ENCODE measurements around the gene NADSYN1. TPM values are rescaled to one million over a fixed set of nuclear protein-coding genes. Genes with fewer than 3 reads are reported as not detected.

NADSYN1 gene
- total RNA-seq, 1 donor from 2014 or later, result 91.3 TPM

DNA sequence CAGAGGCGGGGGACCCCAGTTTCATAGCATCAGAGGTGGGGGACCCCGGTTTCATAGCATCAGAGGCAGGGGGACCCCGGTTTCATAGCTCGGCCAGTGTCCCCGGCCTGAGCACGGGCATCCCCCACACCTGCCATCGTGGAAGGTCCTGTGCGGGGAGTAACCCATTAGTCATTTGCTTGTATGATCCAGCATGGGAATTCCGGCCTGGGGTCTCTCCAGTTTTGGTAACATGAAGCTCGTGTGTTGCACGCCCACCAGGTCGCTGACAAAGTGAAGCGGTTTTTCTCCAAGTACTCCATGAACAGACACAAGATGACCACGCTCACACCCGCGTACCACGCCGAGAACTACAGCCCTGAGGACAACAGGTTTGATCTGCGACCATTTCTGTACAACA, 45.1 kb downstream of the NADSYN1 start:
- H3K4me3 ChIP-seq, result no peak overlapping the region
- ATAC-seq (no peak), DNase-seq (no peak)
- H3K9me3 ChIP-seq, result no peaks in the 10 kb centered on the region
- no peaks in the 10 kb centered on the region for H3K27me3 ChIP-seq
- TF ChIP-seq, protein P1, sequence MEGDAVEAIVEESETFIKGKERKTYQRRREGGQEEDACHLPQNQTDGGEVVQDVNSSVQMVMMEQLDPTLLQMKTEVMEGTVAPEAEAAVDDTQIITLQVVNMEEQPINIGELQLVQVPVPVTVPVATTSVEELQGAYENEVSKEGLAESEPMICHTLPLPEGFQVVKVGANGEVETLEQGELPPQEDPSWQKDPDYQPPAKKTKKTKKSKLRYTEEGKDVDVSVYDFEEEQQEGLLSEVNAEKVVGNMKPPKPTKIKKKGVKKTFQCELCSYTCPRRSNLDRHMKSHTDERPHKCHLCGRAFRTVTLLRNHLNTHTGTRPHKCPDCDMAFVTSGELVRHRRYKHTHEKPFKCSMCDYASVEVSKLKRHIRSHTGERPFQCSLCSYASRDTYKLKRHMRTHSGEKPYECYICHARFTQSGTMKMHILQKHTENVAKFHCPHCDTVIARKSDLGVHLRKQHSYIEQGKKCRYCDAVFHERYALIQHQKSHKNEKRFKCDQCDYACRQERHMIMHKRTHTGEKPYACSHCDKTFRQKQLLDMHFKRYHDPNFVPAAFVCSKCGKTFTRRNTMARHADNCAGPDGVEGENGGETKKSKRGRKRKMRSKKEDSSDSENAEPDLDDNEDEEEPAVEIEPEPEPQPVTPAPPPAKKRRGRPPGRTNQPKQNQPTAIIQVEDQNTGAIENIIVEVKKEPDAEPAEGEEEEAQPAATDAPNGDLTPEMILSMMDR (IDR thresholded peaks at IDR 0.05), result no peak
- H3K4me1 ChIP-seq, result no peaks in the 10 kb centered on the region
- H3K27ac ChIP-seq, result no peak overlapping the region
- peaks cover 80% of the 10 kb centered on the region for H3K36me3 ChIP-seq
- intact Hi-C loops (cut with DNase I), result no loop called here

DNA sequence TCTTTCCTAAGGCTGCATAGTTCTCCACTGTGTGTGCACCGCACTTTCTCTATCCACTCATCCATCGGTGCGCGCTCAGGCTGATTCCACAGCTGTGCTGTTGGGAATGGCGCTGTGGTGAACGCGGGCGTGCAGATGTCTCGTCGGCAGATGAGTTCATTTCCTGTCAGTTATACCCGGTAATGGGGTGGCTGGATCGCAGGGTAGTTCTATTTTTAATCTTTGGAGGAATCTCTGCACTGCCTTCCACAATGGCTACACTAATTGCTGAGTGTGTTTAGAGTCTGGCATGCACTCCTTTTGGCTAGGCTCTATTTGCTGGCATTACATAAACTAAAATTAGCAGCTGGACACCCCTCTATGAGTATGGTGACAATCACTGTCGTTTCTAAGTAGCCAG, 46.1 kb downstream of the NADSYN1 start:
- ATAC-seq (no peak), DNase-seq (no peak)
- Histone ChIP-seq H3K36me3 (peaks cover 72% of the 10 kb centered on the region), H3K27ac (no peak overlapping the region), H3K27me3 (no peaks in the 10 kb centered on the region), H3K4me3 (no peak overlapping the region), H3K4me1 (no peaks in the 10 kb centered on the region), H3K9me3 (no peaks in the 10 kb centered on the region)
- TF ChIP-seq, protein P1 (IDR thresholded peaks at IDR 0.05), result no peak
- intact Hi-C loops (cut with DNase I), result no loop called here

DNA sequence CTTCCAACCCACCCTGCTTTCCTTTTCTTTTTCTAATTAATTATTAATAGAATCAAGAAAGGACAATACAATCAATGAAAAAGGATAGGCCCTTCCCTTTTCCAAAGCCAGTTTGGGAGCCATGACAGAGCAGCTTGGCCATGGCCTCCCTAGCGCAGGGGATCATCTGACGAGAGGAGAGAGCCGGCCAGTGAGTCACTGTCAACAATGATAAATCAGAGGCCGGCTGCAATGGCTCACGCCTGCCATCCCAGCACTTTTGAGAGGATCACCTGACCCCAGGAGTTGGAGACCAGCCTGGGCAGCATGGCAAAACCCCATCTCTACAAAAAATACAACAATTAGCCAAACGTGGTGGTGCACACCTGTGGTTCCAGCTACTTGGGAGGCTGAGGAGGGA, 46.5 kb downstream of the NADSYN1 start:
- TF ChIP-seq, protein P1 (IDR thresholded peaks at IDR 0.05), result no peak
- H3K27ac ChIP-seq, result no peak overlapping the region
- DNase-seq (no peak), ATAC-seq (no peak)
- H3K9me3 ChIP-seq, result no peaks in the 10 kb centered on the region
- no peaks in the 10 kb centered on the region for H3K4me1 ChIP-seq
- no peaks in the 10 kb centered on the region for H3K27me3 ChIP-seq
- H3K36me3 ChIP-seq, result peaks cover 69% of the 10 kb centered on the region
- intact Hi-C loops (cut with DNase I), result no loop called here
- H3K4me3 ChIP-seq, result no peak overlapping the region

DNA sequence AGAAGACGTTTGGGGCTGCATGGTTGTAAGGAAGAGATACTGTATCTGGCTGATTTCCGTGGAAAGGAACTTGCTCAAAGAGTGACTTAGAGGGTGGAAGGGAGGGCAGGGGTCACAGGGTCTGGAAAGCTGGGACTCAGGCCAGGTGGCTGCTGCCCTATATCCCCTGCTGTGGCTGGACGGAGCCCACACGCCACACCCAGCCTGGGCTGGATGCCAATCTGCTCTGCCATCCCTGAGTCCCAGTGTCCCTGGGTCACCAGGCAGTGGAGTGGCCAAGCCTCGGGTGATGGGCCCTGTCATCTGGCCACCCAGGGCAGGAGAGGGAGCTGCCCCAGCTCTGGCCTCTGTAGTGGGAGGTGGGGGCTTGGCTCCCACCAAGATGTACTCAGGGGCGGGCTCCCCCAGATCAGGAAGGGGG, 47.6 kb downstream of the NADSYN1 start:
- peaks cover 58% of the 10 kb centered on the region for H3K36me3 ChIP-seq
- peak; percentile 19 for ATAC-seq

DNA sequence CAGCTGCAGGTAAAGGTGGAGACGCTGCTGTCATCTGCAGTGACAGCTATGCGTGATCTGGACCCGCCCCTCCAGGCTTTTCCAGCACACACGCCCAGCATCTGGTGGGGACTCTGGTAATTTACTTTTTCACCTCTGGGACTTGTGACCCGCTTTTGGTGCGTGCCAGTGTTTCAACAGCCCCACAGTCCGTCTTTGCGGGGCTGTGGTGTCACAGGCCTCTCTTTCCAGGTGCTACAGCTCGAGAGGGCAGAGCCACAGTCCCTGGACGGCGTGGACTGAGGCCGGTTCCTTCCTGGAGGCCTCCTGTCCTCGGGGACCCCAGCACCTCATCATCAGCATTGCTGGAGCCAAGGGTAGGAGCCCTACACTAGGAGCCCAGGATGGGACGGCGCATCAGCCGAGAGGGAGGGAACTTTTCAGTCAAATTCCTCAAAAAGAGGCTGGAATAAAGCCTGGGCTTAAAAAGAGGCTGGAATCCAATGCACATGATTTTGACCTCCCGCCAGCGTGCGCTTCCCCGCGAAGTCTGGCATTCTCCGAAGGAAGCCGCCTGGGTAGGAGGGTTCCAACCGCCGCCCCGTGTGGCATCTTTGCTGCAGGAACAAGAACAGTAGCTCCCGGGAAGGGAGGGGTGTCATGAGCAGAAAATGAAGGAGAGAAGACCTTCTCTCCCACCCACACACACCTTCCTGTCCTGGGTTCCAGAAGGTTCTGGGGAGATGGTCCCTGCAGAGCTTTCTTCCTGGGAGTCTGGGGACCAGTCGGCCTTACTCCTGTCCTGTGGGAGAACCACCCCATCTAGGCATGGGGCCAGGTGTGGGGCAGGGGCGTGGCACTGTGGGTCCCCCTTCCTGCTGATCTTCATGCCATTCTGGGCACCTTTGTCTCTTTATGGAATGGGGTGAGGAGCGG, 48.3 kb downstream of the NADSYN1 start:
- Histone ChIP-seq H3K4me1 (no peaks in the 10 kb centered on the region), H3K4me3 (no peak overlapping the region), H3K27me3 (no peaks in the 10 kb centered on the region), H3K36me3 (peaks cover 51% of the 10 kb centered on the region), H3K27ac (no peak overlapping the region), H3K9me3 (no peaks in the 10 kb centered on the region)
- ATAC-seq (no peak), DNase-seq (no peak)
- TF ChIP-seq, protein P1 (IDR thresholded peaks at IDR 0.05), result no peak
- intact Hi-C loops (cut with DNase I), result no loop called here

More for the DNA sequence above, 47.6 kb downstream of the NADSYN1 start:
- Histone ChIP-seq H3K27me3 (no peaks in the 10 kb centered on the region), H3K27ac (no peak overlapping the region), H3K4me3 (no peak overlapping the region), H3K9me3 (no peaks in the 10 kb centered on the region), H3K4me1 (no peaks in the 10 kb centered on the region)
- DNase-seq, result no peak
- intact Hi-C loops (cut with DNase I), result no loop called here
- TF ChIP-seq, protein P1 (IDR thresholded peaks at IDR 0.05), result no peak

Data from upper lobe of right lung (tissue), 1 donor.